NOMO-1 (cell line): ENCODE measurements around the gene ADGRG6.
"Not testable (repeated sequence)": the region's sequence is repeated elsewhere in the genome, so short reads cannot be mapped to it uniquely, and the experiment has no call there.

Experiments
- DNase-seq, 2 experiments: peaks; one replicate each; lab custom pipeline; 2025; ENCODE audit not compliant: unreplicated experiment in 2 of 2; lab: John Stamatoyannopoulos, UW

Gene ADGRG6

GRCh38 chr6:142400495-142400894 lies 98.7 kb downstream of the ADGRG6 start:
- no peak for DNase-seq

GRCh38 chr6:142401838-142402237 lies 100.0 kb downstream of the ADGRG6 start:
- no peak for DNase-seq

DNA sequence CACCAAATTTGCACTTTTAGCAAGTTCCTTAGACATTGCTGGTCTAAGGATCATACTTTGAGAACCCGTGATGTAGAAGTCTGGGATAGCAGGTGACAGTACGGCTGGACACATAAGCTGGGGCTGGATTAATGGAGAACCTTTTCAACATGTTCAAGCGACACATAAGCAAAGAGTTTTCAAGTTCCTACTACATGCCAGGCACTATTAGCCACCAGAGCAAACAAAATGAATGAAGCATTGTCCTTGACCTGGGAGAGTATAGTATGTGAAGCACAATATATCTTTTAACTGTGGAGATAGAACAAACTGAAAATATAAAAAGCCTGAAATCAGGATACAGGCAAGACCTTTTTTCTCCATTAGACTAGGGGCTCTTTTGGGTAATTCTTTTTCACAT lies 102.9 kb downstream of the ADGRG6 start:
- no peak for DNase-seq

GRCh38 chr6:142406131-142406530 lies 104.3 kb downstream of the ADGRG6 start:
- no peak for DNase-seq

- DNase-seq = no peak
Observed at GRCh38 chr6:142407685-142408273, 106.0 kb downstream of the ADGRG6 start.

- DNase-seq = no peak
Observed at GRCh38 chr6:142408409-142408808, 106.6 kb downstream of the ADGRG6 start.

DNA sequence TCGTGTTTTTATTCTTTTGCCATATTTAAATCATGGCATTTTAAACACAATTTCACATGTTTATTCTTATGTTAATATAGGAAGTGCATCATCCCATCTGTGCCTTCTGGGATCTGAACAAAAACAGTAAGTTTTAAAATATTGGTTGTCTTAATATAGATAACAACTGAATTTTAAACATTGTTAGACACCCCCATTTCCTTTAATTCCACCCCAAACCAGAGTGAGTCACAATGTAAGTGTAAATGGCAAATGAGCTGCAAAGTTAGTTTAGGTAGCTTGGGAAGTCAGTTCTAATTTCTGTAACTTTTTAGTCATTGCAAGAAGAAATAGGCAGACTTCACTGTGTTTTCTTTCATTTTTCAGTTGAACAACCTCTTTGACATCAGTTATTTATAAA lies 108.0 kb downstream of the ADGRG6 start:
- no peak for DNase-seq

GRCh38 chr6:142411145-142411544 lies 109.3 kb downstream of the ADGRG6 start:
- no peak for DNase-seq

DNA sequence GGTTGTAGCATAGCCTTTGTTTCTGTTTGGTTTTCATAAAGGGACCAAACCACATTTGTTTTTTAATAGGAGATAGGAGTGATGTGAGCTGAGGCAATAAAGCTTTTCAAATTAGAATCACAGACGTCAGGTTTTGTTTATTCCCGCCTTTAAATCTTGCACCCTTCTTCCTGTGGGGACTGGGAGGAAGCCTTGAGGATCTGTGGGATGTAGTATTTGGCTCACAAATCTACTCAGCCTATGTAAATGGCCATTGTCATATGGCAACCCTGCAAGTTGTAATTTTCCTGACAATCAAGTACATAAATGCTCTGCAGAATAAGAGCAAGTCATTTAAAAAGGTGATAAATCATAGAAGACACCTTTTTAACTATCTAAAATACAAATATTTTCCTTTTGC lies 110.4 kb downstream of the ADGRG6 start:
- no peak for DNase-seq

DNA sequence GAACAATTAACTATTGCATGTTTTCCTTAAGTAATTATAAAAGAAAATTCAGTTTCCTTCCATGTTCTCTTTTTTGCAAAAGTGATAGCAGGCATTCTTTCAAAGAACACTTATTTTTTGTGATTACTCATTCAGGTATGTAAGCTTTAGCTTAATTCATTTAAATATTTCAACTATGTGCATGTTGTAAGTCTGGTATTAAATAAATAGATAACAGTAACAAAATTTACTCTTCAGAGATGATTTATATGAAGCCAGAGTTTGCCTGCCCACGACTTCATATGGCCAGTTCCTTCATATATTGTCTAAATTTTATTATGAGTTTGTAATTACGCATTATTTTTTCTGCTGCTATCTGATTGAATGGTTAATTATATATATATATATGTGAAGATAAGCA lies 110.9 kb downstream of the ADGRG6 start:
- no peak for DNase-seq

GRCh38 chr6:142413111-142413510 lies 111.3 kb downstream of the ADGRG6 start:
- no peak for DNase-seq

DNA sequence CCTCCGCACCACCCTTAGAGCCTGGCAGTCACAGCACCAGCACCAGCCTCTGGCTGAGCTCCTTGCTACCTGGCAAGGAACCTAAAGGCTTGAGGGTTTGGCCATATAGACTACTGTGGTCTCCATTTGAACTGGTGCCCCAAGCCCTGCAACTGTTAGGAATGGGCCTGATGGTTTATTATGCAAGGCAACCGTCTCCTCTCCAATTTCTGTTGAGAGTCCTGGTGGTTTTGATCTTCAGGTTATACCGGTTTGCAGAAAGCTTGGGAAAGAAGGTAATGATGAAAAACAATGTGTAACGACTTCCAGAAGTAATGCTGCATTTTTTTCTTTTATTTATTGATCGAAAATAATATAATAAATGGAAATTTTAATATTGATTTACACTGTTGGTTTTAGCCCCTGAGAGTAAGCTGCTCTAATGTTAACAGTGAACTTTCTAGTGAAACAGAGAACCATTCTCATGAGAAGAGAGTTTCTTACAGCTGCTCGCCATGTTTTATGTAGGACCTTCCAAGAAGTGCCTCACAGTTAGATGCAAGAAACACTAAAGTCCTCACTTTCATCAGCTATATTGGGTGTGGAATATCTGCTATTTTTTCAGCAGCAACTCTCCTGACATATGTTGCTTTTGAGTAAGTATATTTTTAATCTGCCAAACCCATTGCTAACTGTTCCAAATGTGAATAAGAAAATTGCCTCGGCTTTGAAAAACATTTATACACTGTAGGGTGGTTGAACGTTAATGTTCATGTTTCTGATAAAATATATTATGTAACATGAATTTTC lies 112.8 kb downstream of the ADGRG6 start:
- no peak for DNase-seq

DNA sequence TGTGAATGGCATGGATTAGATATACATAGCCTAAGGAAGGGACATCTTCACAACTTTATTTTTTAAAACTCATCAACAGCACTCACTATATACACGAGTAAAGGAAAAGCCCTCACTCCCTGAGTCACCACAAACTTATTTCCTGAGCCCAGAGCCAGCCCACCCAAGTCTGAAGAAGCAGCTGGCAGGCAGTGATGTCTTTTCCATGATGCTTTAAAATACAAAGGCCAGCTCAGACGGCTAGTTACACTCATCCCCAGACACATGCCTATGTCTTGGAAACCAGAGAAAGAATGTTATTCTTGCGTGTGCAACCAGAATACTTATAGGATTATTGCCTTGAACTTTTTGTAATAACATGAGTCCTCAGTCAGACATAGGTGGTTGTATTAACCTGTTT lies 114.4 kb downstream of the ADGRG6 start:
- no peak for DNase-seq

- no peak for DNase-seq
Observed at GRCh38 chr6:142416686-142417085, 114.9 kb downstream of the ADGRG6 start.

- DNase-seq = no peak
Observed at GRCh38 chr6:142417331-142417750, 115.5 kb downstream of the ADGRG6 start.

- no peak for DNase-seq
Observed at GRCh38 chr6:142419071-142419470, 117.3 kb downstream of the ADGRG6 start.

DNA sequence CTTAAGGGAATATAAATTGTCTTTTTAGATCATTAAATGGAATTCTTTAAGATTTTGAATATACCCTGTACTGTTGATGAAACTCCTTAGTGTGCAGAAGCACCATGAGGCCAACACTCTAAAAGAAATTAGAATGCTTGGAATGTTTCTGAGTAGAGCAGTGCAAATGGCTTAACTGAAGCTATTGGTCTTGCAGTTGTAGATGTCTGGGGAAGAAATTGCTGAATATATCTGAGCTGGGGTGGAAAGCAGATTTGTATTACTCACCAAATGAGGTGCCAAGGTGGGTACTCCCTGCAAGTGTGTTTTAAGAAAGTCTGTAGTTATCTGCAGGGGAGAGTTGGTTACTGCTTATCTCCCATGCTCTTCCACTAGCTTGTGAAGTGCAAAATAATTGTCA lies 119.0 kb downstream of the ADGRG6 start:
- no peak for DNase-seq

- no peak for DNase-seq
Observed at GRCh38 chr6:142421285-142422117, 119.7 kb downstream of the ADGRG6 start.

- not testable (repeated sequence) for DNase-seq
Observed at GRCh38 chr6:142426444-142427132, 124.8 kb downstream of the ADGRG6 start.

DNA sequence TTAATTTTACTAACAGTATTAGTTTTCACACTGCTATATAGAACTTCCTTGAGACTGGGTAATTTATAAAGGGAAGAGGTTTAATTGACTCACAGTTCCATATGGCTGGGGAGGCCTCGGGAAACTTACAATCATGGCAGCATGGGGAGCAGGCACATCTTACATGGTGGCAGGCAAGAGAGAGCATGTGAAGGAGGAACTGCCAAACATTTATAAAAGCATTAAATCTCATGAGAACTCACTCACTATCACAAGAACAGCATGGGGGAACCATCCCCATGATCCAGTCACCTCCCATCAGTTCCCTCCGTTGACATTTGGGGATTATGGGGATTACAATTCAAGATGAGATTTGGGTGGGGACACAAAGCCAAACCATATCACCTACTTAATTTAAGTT lies 126.7 kb downstream of the ADGRG6 start:
- DNase-seq = not testable (repeated sequence)

DNA sequence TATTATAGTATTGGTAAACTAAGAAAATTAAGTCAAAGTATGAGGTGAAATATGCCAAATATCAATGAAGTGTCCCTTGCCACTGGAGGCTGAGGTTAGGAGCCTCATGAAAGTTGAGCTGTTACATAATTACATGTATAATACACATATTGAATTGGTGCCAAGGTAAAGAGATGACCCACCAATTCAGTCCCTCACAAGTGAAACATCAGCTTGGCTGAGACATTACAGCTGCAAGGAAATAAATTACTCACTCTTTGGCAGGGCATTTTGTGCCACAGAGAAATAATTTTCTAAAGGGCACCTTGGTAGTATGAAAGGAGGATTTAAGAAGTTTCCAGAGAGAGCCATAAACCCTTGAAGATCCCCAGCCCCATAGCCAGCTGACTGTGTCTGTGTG lies 127.4 kb downstream of the ADGRG6 start:
- no peak for DNase-seq
